ENCODE results near the gene ESRP2. TPM values are rescaled to one million over a fixed set of nuclear protein-coding genes. Genes with fewer than 3 reads are reported as not detected.

The ESRP2 gene
- total RNA-seq, 6 experiments from 2014 or later: 0.05 to 0.14 (median 0.10) TPM; not detected in 2

- DNase-seq: no peak
- no peaks in the 10 kb centered on the region for H3K9me3 Mint-ChIP-seq
- H3K4me3 Mint-ChIP-seq: peak overlapping the region; percentile 95
- H3K27ac Mint-ChIP-seq: peak overlapping the region; percentile 85
- peaks cover 34% of the 10 kb centered on the region for H3K4me1 Mint-ChIP-seq (ENCODE audit: low read depth)
- no peak for TF ChIP-seq CTCF (IDR thresholded peaks at IDR 0.05)
- peaks cover 2% of the 10 kb centered on the region; the same call in 1 of the 2 replicates for H3K36me3 Mint-ChIP-seq (ENCODE audit: low read depth)
- no peaks in the 10 kb centered on the region; the same call in 1 of the 2 replicates for H3K27me3 Mint-ChIP-seq (ENCODE audit: insufficient read depth)
Observed at GRCh38 chr16:68244481-68244902, 8.6 kb upstream of the ESRP2 start.

- TF ChIP-seq CTCF (IDR thresholded peaks at IDR 0.05): no peak
- H3K4me3 Mint-ChIP-seq: peak overlapping the region; percentile 95
- peaks cover 34% of the 10 kb centered on the region for H3K4me1 Mint-ChIP-seq (ENCODE audit: low read depth)
- H3K9me3 Mint-ChIP-seq: no peaks in the 10 kb centered on the region
- no peak overlapping the region for H3K27ac Mint-ChIP-seq
- H3K36me3 Mint-ChIP-seq (ENCODE audit: low read depth): no peaks in the 10 kb centered on the region; the same call in 1 of the 2 replicates
- no peak for DNase-seq
- H3K27me3 Mint-ChIP-seq (ENCODE audit: insufficient read depth): no peaks in the 10 kb centered on the region; the same call in 1 of the 2 replicates
Observed at GRCh38 chr16:68242926-68243858, 7.3 kb upstream of the ESRP2 start.

- no peak for DNase-seq
- Mint-ChIP-seq H3K27me3 (ENCODE audit: insufficient read depth) (no peaks in the 10 kb centered on the region; the same call in 1 of the 2 replicates), H3K4me1 (ENCODE audit: low read depth) (peaks cover 34% of the 10 kb centered on the region), H3K27ac (no peak overlapping the region), H3K9me3 (no peaks in the 10 kb centered on the region), H3K4me3 (no peak overlapping the region), H3K36me3 (ENCODE audit: low read depth) (no peaks in the 10 kb centered on the region)
- TF ChIP-seq CTCF (IDR thresholded peaks at IDR 0.05): no peak
Observed at GRCh38 chr16:68242085-68242484, 6.2 kb upstream of the ESRP2 start.

GRCh38 chr16:68238029-68238345 lies 2.1 kb upstream of the ESRP2 start:
- no peak for DNase-seq
- TF ChIP-seq CTCF (IDR thresholded peaks at IDR 0.05): no peak
- Mint-ChIP-seq H3K27me3 (ENCODE audit: insufficient read depth) (peaks cover 3% of the 10 kb centered on the region; the same call in 1 of the 2 replicates), H3K36me3 (ENCODE audit: low read depth) (no peaks in the 10 kb centered on the region), H3K4me1 (ENCODE audit: low read depth) (peaks cover 21% of the 10 kb centered on the region), H3K4me3 (peak overlapping the region; percentile 86), H3K9me3 (no peaks in the 10 kb centered on the region; the same call in 1 of the 2 replicates), H3K27ac (peak overlapping the region; percentile 98)

GRCh38 chr16:68237243-68238028 lies 1.5 kb upstream of the ESRP2 start:
- Mint-ChIP-seq H3K36me3 (ENCODE audit: low read depth) (no peaks in the 10 kb centered on the region), H3K27ac (peak overlapping the region; percentile 98), H3K9me3 (no peaks in the 10 kb centered on the region; the same call in 1 of the 2 replicates), H3K4me1 (ENCODE audit: low read depth) (peaks cover 21% of the 10 kb centered on the region), H3K4me3 (peak overlapping the region; percentile 86), H3K27me3 (ENCODE audit: insufficient read depth) (peaks cover 3% of the 10 kb centered on the region; the same call in 1 of the 2 replicates)
- DNase-seq: peak; percentile 97
- TF ChIP-seq CTCF (IDR thresholded peaks at IDR 0.05): no peak

Data from HFFc6 (cell line).